NCI-H1694 (cell line): ENCODE measurements around the gene CDYL.
"Not testable (repeated sequence)": the region's sequence is repeated elsewhere in the genome, so short reads cannot be mapped to it uniquely, and the experiment has no call there.

Experiments used
- DNase-seq: peaks from one replicate; lab custom pipeline; 2025; lab: John Stamatoyannopoulos, UW

Gene CDYL

DNA sequence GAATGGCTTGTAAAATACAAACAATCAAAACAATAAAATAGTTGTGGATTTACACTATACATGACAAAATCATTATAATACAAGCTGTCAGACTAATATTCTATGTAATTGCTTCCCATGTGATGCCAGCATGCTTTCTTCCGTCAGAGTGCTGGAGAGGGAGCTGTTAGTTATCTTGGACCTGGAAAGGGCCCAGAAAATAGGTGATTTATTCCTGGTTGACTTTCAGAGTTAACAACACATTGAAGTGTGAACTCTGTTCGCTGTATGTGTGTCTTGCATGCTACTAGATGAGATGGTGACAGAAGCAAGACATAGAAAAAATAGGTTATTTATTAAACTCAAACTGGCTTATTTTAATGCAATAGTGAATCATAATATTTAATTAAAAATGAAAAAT is 70.2 kb downstream of the CDYL start:
- DNase-seq = no peak

DNA sequence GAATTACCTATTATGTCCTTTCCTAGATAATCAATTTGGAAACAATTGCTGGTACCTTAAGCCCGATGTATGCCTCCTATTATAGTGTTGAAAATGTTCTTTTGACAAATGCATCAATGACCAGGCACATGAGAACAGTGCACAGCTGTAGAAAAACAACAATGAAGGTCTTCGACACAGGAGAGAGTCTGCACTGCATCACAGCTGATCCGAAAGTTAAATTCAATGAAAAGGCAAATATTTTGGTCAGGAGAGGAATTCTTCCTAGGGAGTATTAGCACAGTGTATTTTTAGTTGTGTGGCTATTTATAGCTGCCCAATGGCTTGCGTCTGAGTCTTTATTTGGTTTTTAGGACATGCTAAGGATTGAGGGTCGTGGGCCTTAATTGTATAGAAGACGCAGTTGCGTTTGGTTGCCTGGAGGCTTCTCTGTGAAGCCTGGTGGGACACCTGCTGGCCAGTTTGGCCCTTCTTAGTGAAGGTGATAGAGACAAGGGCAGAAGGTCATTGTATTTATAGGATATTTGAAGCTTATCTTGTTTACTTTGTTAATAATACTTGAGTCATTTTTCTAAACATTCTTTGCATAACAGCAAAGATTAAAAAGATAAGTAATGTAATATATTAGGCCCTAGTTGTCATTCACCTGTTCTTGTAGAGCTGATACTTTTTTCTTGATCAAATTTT is 72.3 kb downstream of the CDYL start:
- DNase-seq = no peak

DNA sequence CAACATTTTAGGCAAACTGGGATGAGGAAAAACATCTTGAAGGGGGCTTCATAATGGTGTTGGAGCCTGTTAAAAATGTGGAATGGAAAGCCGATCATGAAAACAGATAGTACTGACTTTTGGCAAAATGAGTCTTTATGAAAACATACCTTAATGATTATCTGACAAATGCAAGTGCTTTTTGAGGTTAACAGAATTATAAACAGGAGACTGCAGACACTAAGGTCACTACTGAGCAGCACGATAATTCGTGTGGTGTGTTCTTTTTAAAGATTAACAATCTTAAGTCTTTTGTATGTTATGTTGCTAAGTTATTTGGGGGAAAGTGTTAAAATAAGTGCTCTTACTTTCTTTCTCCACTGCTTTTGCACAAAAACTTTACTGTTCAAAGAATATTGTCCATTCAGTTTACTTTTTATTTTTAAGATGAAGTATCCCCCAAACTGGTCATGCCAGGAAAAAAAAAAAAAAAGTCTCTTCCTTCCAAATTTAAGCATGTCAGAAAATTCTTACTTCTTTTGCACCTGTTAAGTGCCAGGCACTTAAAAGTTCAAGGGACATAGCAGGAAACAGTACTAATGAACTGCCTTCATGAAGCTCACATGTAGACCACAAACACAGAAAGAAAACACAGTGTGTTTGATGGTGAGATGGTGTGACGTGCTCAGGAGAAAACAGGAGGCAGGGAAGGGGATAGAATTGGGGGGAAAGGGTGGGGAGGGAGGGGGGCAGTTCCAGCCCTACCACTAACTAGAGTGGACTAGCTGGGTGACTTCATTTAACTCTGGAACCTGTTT is 73.2 kb downstream of the CDYL start:
- DNase-seq = no peak

DNA sequence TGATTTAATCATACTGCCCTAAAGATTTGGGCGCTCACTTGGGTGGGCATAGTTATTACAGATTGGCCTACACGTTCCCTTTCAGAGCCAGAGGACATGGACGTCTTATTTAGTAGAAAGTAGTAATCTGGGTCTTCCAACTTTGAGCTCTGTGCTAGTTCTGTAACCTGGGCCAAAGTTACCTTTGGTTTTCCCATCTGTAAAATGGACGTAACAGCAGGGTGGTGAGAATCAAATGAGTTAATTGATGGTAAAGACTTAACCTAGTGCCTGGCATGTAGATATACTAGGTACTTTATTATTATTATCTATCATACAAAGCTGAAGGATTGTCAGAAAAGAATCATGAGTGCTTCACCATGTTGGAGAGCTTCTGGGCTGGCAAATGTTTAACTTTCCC is 74.8 kb downstream of the CDYL start:
- DNase-seq = no peak

DNA sequence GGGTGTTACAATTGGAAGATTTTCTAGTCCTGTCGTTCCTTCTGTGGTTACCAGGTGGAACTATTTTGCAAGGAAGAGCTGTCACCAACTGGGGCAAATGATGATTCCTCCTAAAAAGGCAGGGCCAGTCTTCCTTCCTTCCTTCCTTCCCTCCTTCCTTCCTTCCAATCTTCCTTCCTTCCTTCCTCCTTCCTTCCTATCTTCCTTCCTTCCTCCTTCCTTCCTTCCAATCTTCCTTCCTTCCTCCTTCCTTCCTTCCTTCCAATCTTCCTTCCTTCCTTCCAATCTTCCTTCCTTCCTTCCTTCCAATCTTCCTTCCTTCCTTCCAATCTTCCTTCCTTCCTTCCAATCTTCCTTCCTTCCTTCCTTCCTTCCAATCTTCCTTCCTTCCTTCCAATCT is 76.0 kb downstream of the CDYL start:
- not testable (repeated sequence) for DNase-seq

DNA sequence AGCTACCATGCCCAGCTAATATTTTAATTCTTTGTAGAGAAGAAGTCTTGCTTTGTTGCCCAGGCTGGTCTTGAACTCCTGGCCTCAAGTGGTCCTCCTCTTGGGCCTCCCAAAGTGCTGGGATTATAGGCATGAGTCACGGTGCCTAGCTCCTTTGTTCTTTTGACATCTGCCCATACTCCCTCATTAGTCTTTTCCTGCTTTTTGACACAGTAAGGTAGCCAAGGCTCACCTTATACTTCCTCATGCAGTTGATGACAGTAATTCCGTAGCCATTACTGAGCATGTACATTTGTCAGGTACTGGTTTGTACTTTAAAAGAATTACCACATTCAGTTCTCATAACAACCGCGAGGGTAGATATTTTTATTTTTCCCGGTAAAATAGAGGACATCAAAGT is 76.7 kb downstream of the CDYL start:
- no peak for DNase-seq

DNA sequence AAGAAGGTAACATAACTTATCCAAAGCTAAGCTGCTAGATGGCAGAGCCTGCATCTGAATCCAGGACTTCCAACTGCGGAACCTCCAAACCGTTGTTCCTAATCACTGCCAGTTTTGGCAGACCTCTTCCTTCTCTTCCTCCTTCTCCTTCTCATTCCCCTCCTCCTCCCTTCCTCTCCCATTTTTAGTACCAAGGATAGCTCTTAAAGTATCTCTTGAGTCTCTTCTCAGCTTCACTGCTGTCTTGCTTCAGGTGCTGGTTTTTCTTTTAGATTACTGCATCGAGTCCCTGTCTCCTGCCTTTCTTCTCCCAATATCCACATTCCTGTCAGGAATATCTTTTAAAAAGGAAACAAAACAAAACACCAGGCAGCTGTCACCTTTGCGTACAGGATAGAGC is 77.1 kb downstream of the CDYL start:
- no peak for DNase-seq

DNA sequence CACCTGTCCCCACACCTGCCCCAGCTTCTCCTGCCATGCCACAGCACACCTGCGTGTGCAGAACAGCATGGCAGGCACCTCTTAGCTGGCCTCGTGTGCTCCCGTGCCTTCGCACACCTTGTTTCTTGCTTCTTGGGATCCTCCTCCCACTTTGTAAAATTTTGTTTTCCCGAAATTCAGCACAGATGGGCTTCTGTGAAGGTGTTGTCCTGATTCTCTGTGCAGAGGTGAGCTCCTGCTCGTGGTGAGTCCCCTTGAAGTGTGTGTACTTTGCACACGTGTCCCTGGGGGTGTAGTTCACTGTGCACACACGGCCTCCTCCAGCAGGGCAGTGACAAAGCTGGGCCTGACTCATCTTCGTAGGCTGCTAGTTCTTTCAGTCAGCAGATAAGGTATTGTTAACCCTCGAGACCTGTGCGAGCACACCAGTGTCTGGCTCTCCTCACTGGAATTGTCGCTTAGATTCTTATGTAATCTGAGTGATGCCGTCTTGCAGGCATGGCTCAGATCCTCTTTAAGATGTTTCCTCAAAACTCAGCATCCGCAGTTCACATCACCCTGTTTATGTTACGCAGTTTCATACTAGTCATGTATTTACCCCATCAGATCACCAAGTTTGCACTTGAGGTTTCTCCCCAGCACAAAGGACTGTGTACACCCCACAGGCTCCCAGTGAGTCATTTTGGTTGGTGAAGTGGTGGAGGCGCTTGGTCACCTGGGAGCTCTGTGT is 77.7 kb downstream of the CDYL start:
- DNase-seq = no peak

DNA sequence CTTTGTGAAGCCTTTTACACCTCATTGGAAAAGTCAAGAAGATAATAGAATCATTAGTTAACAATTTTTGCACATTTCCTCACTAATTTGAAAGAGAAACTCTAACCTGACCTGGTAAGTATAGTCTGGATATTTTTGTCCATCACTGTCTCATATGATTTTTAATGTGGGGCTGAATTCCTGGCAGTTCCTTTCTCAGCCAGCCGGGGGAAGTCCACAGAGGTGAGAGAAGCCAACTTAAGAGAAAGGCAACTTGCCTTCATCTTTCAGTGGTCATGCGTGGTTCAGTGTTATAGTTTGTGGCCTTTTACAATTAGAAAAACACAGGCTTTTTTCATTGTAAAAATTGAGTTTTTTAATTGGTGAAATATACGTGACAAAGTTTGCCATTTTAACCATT is 80.6 kb downstream of the CDYL start:
- no peak for DNase-seq

DNA sequence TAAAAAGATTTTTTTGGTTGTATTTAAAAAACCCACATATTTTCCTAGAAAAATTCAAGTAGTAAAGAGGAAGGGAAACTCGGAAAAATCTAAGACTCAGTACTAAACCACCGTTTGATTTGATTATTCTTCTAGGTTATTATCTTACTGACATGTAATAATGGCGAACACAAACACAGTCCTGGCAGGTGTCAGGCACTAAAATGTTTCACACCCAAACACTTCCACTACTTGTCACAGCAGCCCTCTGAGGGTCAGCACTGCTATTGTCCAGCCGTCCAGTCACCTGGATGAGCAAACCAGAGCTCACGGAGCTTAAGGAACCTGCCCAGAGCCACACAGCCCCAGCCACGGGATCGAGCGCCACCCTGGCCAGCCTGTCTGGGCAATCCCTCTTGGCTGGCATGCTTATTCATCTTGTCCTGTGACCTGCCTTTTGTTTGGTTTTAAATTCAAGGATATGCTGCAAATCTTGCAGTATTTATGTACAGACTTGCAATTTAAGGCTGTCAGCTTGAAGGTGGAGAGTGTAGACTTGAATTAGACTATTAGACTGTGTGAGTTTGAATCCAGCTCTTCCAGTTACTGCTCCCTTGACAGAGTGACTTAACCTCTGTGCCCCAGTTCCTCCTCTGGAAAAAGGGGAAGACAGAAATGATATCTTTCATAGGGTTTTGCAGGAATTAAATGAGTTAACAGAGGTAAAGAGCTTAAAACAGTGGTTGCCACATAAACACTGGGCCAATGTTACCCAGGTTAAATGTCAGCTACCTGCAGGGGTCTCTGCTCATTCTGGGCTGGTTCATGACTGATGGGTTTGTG is 82.2 kb downstream of the CDYL start:
- no peak for DNase-seq

DNA sequence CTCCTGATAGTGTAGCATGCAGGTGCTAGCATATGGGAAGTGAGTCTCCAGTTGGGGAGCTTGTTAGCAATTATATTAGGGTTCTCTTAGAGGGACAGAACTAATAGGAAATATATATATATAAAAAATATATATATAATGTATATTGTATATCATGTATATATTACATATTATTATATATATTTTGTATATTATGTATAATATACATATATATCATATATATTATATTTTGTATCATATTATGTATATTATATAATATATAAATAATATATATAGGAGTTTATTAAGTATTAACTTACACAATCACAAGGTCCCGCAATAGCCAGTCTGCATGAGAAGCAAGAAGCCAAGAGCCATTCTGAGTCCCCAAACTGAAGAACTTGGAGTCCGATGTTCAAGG is 84.2 kb downstream of the CDYL start:
- no peak for DNase-seq

DNA sequence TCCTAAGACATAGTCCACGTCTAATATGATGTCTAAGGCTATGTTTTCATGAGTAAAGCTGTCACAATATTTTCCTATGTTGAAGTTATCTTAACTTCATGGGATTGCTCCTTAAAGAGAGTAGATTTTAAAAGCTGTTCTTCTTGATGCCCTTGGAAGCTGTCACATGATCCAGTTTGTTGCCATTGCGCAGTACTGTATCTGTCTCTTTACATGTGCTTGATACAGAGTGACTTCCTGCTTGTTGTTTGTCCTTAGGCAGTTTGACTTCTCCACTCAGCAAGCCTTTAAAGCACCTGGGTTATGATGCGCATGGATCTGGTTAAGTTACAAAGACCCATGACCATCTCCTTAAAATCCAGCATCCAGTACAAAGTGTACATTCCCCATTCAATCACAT is 85.4 kb downstream of the CDYL start:
- no peak for DNase-seq

DNA sequence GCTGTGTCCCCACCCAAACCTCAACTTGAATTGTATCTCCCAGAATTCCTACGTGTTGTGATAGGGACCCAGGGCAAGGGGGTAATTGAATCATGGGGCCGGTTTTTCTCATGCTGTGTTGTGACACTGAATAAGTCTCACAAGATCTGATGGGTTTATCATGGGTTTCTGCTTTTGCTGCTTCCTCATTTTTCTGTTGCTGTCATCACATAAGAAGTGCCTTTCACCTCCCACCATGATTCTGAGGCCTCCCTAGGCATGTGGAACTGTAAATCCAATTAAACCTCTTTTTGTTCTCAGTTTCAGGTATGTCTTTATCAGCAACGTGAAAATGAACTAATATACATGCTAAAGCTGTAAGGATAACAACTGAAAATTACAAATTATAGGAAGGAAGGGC is 88.3 kb downstream of the CDYL start:
- no peak for DNase-seq

DNA sequence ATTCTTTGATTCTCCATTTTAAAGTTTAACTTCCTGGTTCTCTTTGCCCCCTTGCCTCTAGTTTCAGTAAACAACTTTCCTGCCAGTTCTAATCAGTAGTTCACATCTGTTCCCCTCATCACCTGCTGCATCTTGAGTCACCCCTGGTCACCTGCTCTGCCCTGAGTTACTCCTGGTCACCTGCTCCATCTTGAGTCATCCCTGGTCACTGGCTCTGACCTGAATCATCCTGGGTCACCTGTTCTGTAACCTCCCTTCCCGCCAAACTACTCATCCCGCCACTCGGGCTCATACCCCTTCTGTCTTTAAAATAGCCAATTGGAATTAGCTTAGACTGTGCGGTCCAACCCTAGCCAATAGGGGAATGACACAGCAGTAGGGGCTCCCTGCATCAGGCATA is 88.8 kb downstream of the CDYL start:
- DNase-seq = not testable (repeated sequence)

DNA sequence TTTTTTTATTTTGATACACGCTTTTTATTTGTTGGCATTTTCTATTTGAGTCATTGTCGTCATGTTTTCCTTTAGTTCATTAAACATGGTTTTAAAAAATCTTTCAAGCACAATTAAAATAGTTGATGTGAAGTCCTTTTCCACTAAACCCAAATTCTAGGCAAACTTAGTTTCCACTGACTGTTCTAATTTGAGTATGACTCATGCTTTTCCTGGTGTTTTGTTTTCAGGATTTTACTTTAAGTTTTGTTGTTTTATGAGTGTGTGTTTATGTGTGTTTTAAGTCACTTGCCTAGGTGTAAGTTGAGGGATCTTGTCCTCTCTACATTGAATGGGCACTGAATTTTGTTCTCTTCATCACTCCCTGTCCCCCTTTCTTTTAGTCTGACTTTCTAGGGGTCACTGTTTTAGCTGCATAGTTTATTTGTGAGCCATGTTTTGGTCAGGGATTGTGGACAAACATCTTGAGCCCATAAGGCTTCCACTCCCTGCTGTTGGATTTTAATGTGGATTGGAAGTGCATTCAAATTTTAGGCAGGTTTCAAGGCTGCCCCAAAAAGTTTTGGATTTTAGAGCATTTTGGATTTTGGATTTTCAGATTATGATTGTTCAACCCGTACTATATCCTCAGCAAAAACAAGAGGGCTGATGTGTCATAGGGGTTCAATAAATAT is 94.8 kb downstream of the CDYL start:
- DNase-seq = no peak

DNA sequence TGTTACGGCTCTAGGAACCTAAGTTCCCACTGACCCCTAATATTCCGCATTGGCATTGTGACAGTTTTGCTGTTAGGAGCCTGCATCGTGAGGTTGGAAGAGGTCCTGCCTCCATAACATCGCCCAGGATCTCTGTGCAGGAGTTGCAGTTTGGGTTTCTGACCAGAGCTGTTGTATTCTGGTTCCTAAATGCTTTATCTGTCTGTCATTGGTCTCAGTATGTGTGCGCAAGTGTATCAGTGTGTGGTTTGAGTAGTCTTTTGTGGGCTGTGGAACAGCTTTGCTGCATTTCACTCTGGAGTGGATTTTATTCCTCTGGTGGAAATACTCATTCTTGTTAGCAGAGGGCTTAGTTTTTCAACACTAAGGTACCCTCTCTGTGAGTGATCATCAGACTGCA is 95.6 kb downstream of the CDYL start:
- DNase-seq = no peak

DNA sequence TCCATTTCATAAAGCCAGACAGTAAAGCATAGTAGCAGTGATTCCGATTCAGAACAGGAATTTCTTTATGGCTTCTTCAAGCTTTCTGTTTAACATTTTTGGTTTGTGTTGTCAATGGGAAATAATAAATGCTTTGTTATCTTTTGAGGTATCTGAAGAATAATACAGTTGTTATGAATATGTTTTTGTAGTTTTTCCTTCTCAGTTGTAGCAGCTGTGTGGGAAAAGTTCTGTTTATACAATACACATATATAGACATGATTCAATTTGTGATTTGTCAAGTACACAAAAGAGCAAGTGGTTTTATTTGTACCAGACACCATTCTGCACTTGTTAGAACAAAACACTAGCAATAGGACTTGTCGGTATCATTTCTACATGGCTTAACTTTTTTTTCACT is 96.6 kb downstream of the CDYL start:
- DNase-seq = no peak

DNA sequence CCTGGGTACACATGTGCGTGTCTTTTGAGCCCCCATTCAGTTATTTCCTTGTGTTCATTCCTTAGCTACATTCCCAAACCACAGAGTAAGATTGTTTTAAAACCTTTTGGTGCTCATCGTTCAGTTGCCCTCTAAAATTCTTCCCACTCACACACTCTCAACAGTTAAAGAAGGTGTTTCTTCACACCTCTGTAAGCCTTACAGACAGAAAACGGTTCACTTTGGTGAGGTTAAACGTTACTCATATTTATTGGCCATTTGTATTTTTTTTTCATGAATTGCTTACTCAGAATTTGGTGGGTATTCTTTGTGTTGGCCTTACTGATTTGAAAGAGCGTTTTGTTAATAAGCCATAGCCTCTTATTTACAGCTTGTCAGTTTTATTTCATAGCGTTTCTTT is 97.7 kb downstream of the CDYL start:
- no peak for DNase-seq

DNA sequence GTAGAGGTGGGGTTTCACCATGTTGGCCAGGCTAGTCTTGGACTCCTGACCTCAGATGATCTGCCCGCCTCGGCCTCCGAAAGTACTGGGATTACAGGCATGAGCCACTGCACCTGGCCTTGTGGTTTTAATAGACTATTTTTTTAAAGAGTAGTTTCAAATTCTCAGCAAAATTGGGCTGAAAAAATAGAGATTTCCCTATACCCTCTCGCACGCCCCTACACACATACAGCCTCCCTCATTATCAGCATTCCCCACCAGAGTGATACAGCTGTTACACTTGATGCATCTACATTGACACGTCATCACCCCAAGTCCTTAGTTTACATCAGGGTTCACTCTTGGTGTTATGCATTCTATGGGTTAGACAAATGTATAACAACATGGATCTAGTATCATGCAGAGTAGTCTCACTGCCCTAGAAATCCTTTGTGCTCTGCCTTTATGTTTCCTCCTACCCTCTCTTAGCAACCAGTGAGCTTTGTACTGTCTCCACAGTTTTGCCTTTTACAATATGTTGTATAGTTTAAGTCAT is 103.6 kb downstream of the CDYL start:
- no peak for DNase-seq

DNA sequence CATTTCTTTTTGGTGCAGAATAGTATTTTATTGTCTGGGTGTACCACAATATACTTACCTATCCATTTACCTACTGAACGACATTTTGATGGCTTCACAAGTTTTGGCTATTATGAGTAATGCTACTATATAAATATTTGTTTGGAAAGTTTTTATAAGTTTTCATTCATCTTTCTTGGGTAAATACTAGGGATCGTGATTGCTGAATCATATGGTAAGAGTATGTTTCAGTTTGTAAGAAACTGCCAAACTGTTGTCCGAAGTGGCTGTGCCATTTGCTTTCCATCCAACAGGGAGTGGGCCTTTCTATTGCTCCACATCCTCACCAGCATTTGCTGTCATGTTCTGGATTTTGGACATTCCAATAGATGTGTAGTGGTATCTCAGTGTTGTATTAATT is 104.2 kb downstream of the CDYL start:
- DNase-seq = no peak

DNA sequence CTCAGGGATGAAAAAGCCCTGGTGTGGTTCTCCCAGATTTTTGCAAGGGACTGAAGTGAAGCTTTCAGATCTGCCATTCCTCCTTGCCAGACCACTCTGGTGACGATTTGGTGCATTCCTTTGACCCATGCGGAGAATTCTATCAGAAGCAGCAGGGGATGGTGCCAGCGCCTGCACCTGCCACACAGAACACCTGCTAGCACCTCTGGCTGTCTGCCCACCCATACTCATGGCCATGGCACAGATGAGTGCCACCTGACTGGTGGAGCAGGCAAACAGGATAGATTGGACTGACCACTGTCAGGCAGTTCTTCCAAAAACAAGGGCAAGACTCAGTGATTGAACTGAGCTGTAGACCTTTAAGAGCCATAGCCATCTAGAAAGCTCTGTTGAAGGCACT is 107.1 kb downstream of the CDYL start:
- no peak for DNase-seq
